Activated B cell treated with CpG ODN at 0.5 μM for 24 hours (primary cell): ENCODE measurements around the gene SPINT2. TPM values are rescaled to one million over a fixed set of nuclear protein-coding genes. Genes with fewer than 3 reads are reported as not detected.

Experiments
- ATAC-seq: fragments of 200-7000 bp; cut with Tn5 transposase; one replicate; pipeline ENCODE4 v1.10.0; 2021; ENCODE audit warnings: low read depth, mild to moderate bottlenecking, moderate library complexity
- CTCF ChIA-PET: fragments of 350-600 bp; sonication (Branson Sonifier 250); formaldehyde crosslinking; loops from one replicate; lab custom pipeline; 2021; ENCODE audit warnings: antibody characterized with exemption; lab: Charles Lee
- POLR2A ChIA-PET: fragments of 350-600 bp; sonication (Branson Sonifier 250); formaldehyde crosslinking; loops from one replicate; lab custom pipeline; 2021; ENCODE audit warnings: antibody characterized with exemption; lab: Charles Lee
- DNase-seq: peaks from one replicate; pipeline ENCODE4 v3.0.0; 2022
- H3K27ac Mint-ChIP-seq: one replicate; pipeline ENCODE4 v1.8.0; 2020; ENCODE audit warnings: mixed read lengths
- H3K27me3 Mint-ChIP-seq: one replicate; pipeline ENCODE4 v1.8.0; 2021; ENCODE audit warnings: mixed read lengths
- H3K36me3 Mint-ChIP-seq: one replicate; pipeline ENCODE4 v1.8.0; 2021; ENCODE audit warnings: low read depth, mixed read lengths
- H3K4me1 Mint-ChIP-seq: one replicate; pipeline ENCODE4 v1.8.0; 2021; ENCODE audit warnings: mixed read lengths
- H3K4me3 Mint-ChIP-seq: one replicate; pipeline ENCODE4 v1.8.0; 2020; ENCODE audit warnings: mild to moderate bottlenecking, mixed read lengths
- H3K9me3 Mint-ChIP-seq: one replicate; pipeline ENCODE4 v1.8.0; 2020; ENCODE audit warnings: mixed read lengths
- intact Hi-C: fragments of 100-400 bp; cut with micrococcal nuclease; formaldehyde crosslinking; loops from one replicate; pipeline ENCODE4 v1.15.1; 2024
- total RNA-seq: library from RNA; stranded (reverse); gene quantifications from 2 replicates; pipeline ENCODE4 v1.2.3, GENCODE V29; 2022
- TF ChIP-seq, protein P1 (sequence below): fragments of 200-600 bp; IDR thresholded peaks from one replicate; pipeline ENCODE4 v1.8.0; 2022; ENCODE audit warnings: antibody characterized with exemption, mild to moderate bottlenecking

Gene SPINT2
- total RNA-seq, 1 donor from 2014 or later, result 73.4 TPM

- Mint-ChIP-seq H3K36me3 (no peaks in the 10 kb centered on the region), H3K4me1 (peaks cover 3% of the 10 kb centered on the region), H3K4me3 (no peak overlapping the region), H3K9me3 (no peaks in the 10 kb centered on the region), H3K27ac (no peak overlapping the region), H3K27me3 (peaks cover 15% of the 10 kb centered on the region)
- TF ChIP-seq, protein P1, sequence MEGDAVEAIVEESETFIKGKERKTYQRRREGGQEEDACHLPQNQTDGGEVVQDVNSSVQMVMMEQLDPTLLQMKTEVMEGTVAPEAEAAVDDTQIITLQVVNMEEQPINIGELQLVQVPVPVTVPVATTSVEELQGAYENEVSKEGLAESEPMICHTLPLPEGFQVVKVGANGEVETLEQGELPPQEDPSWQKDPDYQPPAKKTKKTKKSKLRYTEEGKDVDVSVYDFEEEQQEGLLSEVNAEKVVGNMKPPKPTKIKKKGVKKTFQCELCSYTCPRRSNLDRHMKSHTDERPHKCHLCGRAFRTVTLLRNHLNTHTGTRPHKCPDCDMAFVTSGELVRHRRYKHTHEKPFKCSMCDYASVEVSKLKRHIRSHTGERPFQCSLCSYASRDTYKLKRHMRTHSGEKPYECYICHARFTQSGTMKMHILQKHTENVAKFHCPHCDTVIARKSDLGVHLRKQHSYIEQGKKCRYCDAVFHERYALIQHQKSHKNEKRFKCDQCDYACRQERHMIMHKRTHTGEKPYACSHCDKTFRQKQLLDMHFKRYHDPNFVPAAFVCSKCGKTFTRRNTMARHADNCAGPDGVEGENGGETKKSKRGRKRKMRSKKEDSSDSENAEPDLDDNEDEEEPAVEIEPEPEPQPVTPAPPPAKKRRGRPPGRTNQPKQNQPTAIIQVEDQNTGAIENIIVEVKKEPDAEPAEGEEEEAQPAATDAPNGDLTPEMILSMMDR, result no peak
- intact Hi-C loops, result loop anchor here (1.0 to 2.0 kb wide), 2 partner anchors 140 to 336 kb away; partner anchors contain the start of gene PSMD8
- ATAC-seq (no peak), DNase-seq (no peak)
- POLR2A ChIA-PET, result interaction anchor here (0.7 to 1.0 kb wide), 3 partner anchors 21 to 182 kb away, joined by 3 to 7 read pairs (median 3); partner anchors contain the start of gene PPP1R14A
- CTCF ChIA-PET, result interaction anchor here (0.9 to 2.9 kb wide), 10 partner anchors 9 to 328 kb away, joined by 3 to 14 read pairs (median 4); partner anchors contain the start of genes CATSPERG, FAM98C, PSMD8 and WDR87
Observed at GRCh38 chr19:38234615-38235014, 29.8 kb upstream of the SPINT2 start.

DNA sequence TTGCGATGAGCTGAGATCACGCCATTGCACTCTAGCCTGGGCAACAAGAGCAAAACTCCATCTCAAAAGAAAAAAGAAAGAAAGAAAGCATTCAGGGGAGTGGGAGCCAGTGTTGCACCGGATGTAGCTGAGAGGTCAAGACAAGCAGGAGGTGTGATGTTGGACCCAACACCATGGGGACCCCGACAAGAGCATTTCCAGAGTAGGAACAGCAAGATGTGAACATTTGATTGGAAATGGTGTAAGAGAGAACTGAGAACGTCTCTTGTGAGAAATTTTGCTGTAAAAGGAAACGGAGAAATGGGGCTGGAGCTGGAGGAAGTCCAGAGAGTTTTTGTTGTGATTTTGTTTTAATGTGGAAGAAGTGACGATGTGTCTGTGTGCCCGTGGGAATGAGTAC, 24.6 kb upstream of the SPINT2 start:
- H3K4me1 Mint-ChIP-seq, result peaks cover 14% of the 10 kb centered on the region
- no peak for ATAC-seq
- H3K9me3 Mint-ChIP-seq, result no peaks in the 10 kb centered on the region
- no peak overlapping the region for H3K27ac Mint-ChIP-seq
- intact Hi-C loops, result no loop called here
- TF ChIP-seq, protein P1, result no peak
- CTCF ChIA-PET, result interaction anchor here (0.7 to 1.2 kb wide), 2 partner anchors 163 to 337 kb away, joined by 3 to 5 read pairs; partner anchors contain the start of gene FAM98C
- H3K27me3 Mint-ChIP-seq, result no peaks in the 10 kb centered on the region
- DNase-seq, result no peak
- no peaks in the 10 kb centered on the region for H3K36me3 Mint-ChIP-seq
- H3K4me3 Mint-ChIP-seq, result no peak overlapping the region
- POLR2A ChIA-PET, result interaction anchor here (0.7 kb wide), 2 partner anchors 136 to 337 kb away, joined by 5 read pairs; no protein-coding TSS in a partner anchor

DNA sequence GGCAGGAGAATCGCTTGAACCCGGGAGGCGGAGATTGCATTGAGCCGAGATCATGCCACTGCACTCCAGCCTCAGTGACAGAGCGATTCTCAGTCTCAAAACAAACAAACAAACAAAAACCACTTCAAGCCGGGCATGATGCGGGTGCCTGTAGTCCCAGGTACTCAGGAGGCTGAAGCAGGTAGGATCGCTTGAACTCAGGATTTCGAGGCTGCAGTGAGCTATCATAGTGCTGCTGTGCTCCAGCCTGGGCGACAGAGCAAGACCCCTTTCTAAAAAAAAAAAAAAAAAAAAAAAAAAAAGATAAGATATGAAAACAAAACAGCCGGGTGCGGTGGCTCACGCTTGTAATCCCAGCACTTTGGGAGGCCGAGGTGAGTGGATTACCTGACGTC, 21.1 kb upstream of the SPINT2 start:
- Mint-ChIP-seq H3K27ac (peak overlapping the region; percentile 92), H3K27me3 (no peaks in the 10 kb centered on the region), H3K4me3 (peak overlapping the region; percentile 86), H3K4me1 (peaks cover 21% of the 10 kb centered on the region), H3K9me3 (no peaks in the 10 kb centered on the region), H3K36me3 (no peaks in the 10 kb centered on the region)
- ATAC-seq (no peak), DNase-seq (no peak)
- intact Hi-C loops, result loop anchor here (1.0 kb wide), 4 partner anchors 13 to 345 kb away; partner anchors contain the start of genes CATSPERG, PPP1R14A and PSMD8
- ChIA-PET CTCF (interaction anchor here (0.6 to 2.8 kb wide), 9 partner anchors 9 to 93 kb away, joined by 3 to 26 read pairs (median 5); partner anchors contain the start of genes CATSPERG and PPP1R14A), POLR2A (interaction anchor here (0.7 to 4.2 kb wide), 12 partner anchors 9 to 1158 kb away, joined by 3 to 24 read pairs (median 4); partner anchors contain the start of genes CATSPERG, PPP1R14A, PSMD8 and SPINT2)
- TF ChIP-seq, protein P1, result no peak

- POLR2A ChIA-PET, result interaction anchor here (1.3 to 4.2 kb wide), 2 partner anchors 10 to 19 kb away, joined by 11 to 21 read pairs; partner anchors contain the start of genes PPP1R14A and SPINT2
Observed at GRCh38 chr19:38245826-38246498, 18.4 kb upstream of the SPINT2 start.

More at GRCh38 chr19:38245826-38246498, 18.4 kb upstream of the SPINT2 start:
- no peak for ATAC-seq
- CTCF ChIA-PET, result interaction anchor here (1.2 to 2.2 kb wide), 5 partner anchors 9 to 128 kb away, joined by 3 to 7 read pairs (median 6); partner anchors contain the start of genes CATSPERG and PSMD8
- no peaks in the 10 kb centered on the region for H3K9me3 Mint-ChIP-seq
- H3K36me3 Mint-ChIP-seq, result no peaks in the 10 kb centered on the region
- intact Hi-C loops, result no loop called here
- H3K4me1 Mint-ChIP-seq, result peaks cover 29% of the 10 kb centered on the region
- peak overlapping the region; percentile 56 for H3K27ac Mint-ChIP-seq
- TF ChIP-seq, protein P1, result no peak
- no peak for DNase-seq
- no peaks in the 10 kb centered on the region for H3K27me3 Mint-ChIP-seq
- no peak overlapping the region for H3K4me3 Mint-ChIP-seq
